ENCODE results near the gene PNKP. TPM values are rescaled to one million over a fixed set of nuclear protein-coding genes. Genes with fewer than 3 reads are reported as not detected.

PNKP gene
- total and polyA plus RNA-seq, 9 of the 15 experiments (the other 6 are each of a cell fraction or from before 2014, with no cell fraction given): 2.8 to 85.4 (median 25.3) TPM

DNA sequence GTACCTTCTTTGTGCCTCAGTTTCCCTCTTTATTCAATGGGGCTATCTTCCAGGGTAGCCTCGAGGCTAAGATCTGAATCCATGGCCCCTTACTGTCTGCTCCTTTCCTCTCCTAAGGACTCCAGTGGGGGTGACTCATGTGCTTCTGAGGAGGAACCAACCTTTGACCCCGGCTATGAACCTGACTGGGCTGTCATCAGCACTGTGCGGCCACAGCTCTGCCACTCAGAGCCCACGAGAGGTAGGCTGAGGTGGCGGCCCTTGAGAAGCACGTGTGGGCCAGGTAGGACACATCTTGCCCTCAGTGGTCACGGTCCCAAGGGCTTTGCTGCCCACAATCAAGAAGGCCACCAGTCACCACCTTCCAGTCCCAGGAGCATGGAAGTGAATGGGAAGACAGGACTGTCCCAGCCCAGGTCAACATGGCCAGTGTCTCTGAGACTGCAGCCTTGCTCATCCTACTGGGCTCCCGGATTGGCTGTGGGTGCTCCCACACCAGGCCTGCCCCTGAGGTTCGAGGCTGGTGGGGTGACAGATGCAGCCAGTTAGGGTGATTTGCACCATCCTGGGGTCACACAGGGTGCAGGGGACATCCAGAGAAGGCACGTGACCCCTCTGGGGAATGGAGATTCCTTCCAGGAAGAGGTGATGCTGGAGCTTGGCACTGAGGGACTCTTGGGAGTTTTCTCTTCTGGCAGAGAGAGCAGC lies 12.9 kb upstream of the PNKP start (continued):
- no peak for TF ChIP-seq ELF4 (CRISPR knock-in tag; IDR thresholded peaks at IDR 0.05)
- peak; percentile 72; the same call in 1 of the 2 replicates for TF ChIP-seq NR2C2 (CRISPR knock-in tag; IDR thresholded peaks at IDR 0.05)
- TF ChIP-seq NR2C2 (tag; IDR thresholded peaks at IDR 0.05): no peak
- no peak for TF ChIP-seq CREBBP (IDR thresholded peaks at IDR 0.05; ENCODE audit: low read depth, low read length)
- TF ChIP-seq RBM15 (IDR thresholded peaks at IDR 0.05; ENCODE audit: insufficient read depth, low read length): no peak

DNA sequence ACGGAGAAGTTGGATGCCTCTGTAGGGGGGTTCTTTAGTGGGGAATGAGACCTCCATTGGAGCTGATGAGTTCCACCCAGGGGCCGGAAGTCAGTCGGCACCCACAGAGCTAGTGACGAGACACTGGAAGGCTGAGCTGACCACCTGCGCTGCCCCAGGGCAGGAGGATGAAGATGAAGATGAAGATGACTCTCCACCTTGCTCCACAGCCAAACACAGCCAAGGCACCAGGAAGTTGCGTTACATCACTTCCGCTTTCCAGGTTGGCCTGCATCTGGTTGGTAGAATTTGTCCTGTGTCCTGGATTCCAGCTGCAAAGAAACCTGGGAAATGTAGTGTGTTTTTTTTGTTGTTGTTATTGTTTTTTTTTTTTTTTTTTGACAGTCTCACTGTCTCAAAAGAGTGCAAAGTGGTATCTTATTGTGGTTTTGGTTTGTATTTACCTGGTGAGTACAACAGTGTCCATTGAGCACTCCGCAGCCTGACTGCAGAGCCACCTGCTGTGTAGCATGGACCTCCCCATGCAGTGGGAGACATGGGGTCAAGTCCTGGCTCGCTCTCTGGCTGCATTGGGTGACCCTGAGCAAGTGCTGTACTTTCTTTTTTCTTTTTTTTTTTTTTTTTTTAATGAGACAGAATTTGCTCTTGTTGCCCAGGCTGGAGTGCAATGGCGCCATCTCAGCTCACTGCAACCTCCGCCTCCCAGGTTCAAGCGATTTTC lies 12.0 kb upstream of the PNKP start:
- Histone ChIP-seq H4K20me1 (replicated peaks; ENCODE audit: control insufficient read depth, insufficient read depth, low read length) (no peaks in the 10 kb centered on the region), H3K4me1 (replicated peaks in 1 of 2; ENCODE audit: control insufficient read depth in 2 of 2, insufficient read depth in 2 of 2, low read length in 2 of 2) (peaks cover 9 to 69% of the 10 kb centered on the region in 2 experiments; a peak in 4 of 5 replicates), H3K36me3 (ENCODE audit: control insufficient read depth, insufficient read depth, low read length) (peaks cover 57% of the 10 kb centered on the region), H2AFZ (ENCODE audit: low read depth, low read length) (no peak overlapping the region), H3K79me2 (ENCODE audit: control insufficient read depth, insufficient read depth, low read length) (peaks cover 24% of the 10 kb centered on the region), H3K4me2 (ENCODE audit: insufficient read depth, low read length) (0 out of 2 replicates have a peak overlapping the region, but pooled peaks have one; percentile 99), H3K27ac (ENCODE audit: extremely low read depth, low read depth, low read length) (no peak overlapping the region), H3K27me3 (ENCODE audit: control insufficient read depth in 2 of 2, insufficient read depth in 2 of 2, low read length in 2 of 2) (no peaks in the 10 kb centered on the region), H3K9ac (ENCODE audit: insufficient read depth in 1 of 2, low read depth in 2 of 2, low read length in 2 of 2) (no peak overlapping the region; a peak in 1 of 4 replicates), H3K4me3 (no peak overlapping the region), H3K9me1 (ENCODE audit: control insufficient read depth, insufficient read depth, low read length) (no peaks in the 10 kb centered on the region), H3K9me3 (replicated peaks; ENCODE audit: control insufficient read depth, insufficient read depth, low read depth, low read length) (no peaks in the 10 kb centered on the region)
- POLR2A ChIA-PET: interaction anchor here (0.7 to 1.6 kb wide), 3 partner anchors 11 to 427 kb away, joined by 3 to 4 read pairs (median 4); partner anchors contain the start of genes ATF5 and NUP62
- FAIRE-seq (peak; percentile 75), ATAC-seq (no peak), DNase-seq (ENCODE audit: extremely low read depth in 1 of 4, low spot score in 3 of 4) (no peak)
- BruUV-seq (replicated peaks): no TSS peak
- in situ Hi-C loops (cut with MboI): loop anchor here (10.0 kb wide), 1 partner anchor 385 kb away; the partner anchor contains the start of gene RPS11
- 87% methylated on average over 12 of the region's 12 CpGs for WGBS (ENCODE audit: insufficient coverage, low coverage, missing lambda C conversion rate)
- intact Hi-C loops (cut with micrococcal nuclease): loop anchor here (10.0 kb wide), 1 partner anchor 165 kb away; no protein-coding TSS in a partner anchor
- CTCF ChIA-PET (ENCODE audit: low intra/inter-chr PET ratio): no interaction called here
- TF ChIP-seq, protein P1, sequence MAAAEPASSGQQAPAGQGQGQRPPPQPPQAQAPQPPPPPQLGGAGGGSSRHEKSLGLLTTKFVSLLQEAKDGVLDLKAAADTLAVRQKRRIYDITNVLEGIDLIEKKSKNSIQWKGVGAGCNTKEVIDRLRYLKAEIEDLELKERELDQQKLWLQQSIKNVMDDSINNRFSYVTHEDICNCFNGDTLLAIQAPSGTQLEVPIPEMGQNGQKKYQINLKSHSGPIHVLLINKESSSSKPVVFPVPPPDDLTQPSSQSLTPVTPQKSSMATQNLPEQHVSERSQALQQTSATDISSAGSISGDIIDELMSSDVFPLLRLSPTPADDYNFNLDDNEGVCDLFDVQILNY (CRISPR knock-in tag; IDR thresholded peaks at IDR 0.05): no peak
- TF ChIP-seq SMARCE1 (IDR thresholded peaks at IDR 0.05): no peak
- TF ChIP-seq, protein P2, sequence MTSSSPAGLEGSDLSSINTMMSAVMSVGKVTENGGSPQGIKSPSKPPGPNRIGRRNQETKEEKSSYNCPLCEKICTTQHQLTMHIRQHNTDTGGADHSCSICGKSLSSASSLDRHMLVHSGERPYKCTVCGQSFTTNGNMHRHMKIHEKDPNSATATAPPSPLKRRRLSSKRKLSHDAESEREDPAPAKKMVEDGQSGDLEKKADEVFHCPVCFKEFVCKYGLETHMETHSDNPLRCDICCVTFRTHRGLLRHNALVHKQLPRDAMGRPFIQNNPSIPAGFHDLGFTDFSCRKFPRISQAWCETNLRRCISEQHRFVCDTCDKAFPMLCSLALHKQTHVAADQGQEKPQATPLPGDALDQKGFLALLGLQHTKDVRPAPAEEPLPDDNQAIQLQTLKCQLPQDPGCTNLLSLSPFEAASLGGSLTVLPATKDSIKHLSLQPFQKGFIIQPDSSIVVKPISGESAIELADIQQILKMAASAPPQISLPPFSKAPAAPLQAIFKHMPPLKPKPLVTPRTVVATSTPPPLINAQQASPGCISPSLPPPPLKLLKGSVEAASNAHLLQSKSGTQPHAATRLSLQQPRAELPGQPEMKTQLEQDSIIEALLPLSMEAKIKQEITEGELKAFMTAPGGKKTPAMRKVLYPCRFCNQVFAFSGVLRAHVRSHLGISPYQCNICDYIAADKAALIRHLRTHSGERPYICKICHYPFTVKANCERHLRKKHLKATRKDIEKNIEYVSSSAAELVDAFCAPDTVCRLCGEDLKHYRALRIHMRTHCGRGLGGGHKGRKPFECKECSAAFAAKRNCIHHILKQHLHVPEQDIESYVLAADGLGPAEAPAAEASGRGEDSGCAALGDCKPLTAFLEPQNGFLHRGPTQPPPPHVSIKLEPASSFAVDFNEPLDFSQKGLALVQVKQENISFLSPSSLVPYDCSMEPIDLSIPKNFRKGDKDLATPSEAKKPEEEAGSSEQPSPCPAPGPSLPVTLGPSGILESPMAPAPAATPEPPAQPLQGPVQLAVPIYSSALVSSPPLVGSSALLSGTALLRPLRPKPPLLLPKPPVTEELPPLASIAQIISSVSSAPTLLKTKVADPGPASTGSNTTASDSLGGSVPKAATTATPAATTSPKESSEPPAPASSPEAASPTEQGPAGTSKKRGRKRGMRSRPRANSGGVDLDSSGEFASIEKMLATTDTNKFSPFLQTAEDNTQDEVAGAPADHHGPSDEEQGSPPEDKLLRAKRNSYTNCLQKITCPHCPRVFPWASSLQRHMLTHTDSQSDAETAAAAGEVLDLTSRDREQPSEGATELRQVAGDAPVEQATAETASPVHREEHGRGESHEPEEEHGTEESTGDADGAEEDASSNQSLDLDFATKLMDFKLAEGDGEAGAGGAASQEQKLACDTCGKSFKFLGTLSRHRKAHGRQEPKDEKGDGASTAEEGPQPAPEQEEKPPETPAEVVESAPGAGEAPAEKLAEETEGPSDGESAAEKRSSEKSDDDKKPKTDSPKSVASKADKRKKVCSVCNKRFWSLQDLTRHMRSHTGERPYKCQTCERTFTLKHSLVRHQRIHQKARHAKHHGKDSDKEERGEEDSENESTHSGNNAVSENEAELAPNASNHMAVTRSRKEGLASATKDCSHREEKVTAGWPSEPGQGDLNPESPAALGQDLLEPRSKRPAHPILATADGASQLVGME (CRISPR knock-in tag; IDR thresholded peaks at IDR 0.05): no peak
- TF ChIP-seq RB1 (IDR thresholded peaks at IDR 0.05; ENCODE audit: low read depth): no peak
- no peak for TF ChIP-seq EP400 (IDR thresholded peaks at IDR 0.05)
- TF ChIP-seq L3MBTL2 (IDR thresholded peaks at IDR 0.05): no peak
- TF ChIP-seq, protein P3, sequence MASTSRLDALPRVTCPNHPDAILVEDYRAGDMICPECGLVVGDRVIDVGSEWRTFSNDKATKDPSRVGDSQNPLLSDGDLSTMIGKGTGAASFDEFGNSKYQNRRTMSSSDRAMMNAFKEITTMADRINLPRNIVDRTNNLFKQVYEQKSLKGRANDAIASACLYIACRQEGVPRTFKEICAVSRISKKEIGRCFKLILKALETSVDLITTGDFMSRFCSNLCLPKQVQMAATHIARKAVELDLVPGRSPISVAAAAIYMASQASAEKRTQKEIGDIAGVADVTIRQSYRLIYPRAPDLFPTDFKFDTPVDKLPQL (IDR thresholded peaks at IDR 0.05; ENCODE audit: extremely low read depth, insufficient read length): no peak
